ENCODE measurements around the gene RBMS1.
"Not testable (repeated sequence)": the region's sequence is repeated elsewhere in the genome, so short reads cannot be mapped to it uniquely, and the experiment has no call there.

Gene RBMS1

GRCh38 chr2:160376576-160376975 lies 117.0 kb downstream of the RBMS1 start:
- DNase-seq: no peak

GRCh38 chr2:160375802-160376469 lies 117.7 kb downstream of the RBMS1 start:
- no peak for DNase-seq

- DNase-seq: no peak
These were observed 118.6 kb downstream of the RBMS1 start for GRCh38 chr2:160375037-160375436.

GRCh38 chr2:160373666-160374065 lies 119.9 kb downstream of the RBMS1 start:
- DNase-seq: no peak

GRCh38 chr2:160373263-160373662 lies 120.3 kb downstream of the RBMS1 start:
- no peak for DNase-seq

GRCh38 chr2:160372585-160372984 lies 121.0 kb downstream of the RBMS1 start:
- DNase-seq: no peak

- DNase-seq: no peak
These were observed 121.6 kb downstream of the RBMS1 start for GRCh38 chr2:160372010-160372356.

- DNase-seq: no peak
These were observed 122.2 kb downstream of the RBMS1 start for GRCh38 chr2:160371251-160372009.

GRCh38 chr2:160368988-160369930 lies 124.3 kb downstream of the RBMS1 start:
- DNase-seq: no peak

GRCh38 chr2:160367887-160368286 lies 125.7 kb downstream of the RBMS1 start:
- DNase-seq: no peak

GRCh38 chr2:160367139-160367538 lies 126.5 kb downstream of the RBMS1 start:
- not testable (repeated sequence) for DNase-seq

- DNase-seq: no peak
These were observed 127.1 kb downstream of the RBMS1 start for GRCh38 chr2:160366474-160366873.

- no peak for DNase-seq
These were observed 127.8 kb downstream of the RBMS1 start for GRCh38 chr2:160365716-160366367.

- no peak for DNase-seq
These were observed 129.2 kb downstream of the RBMS1 start for GRCh38 chr2:160364364-160364763.

- no peak for DNase-seq
These were observed 129.6 kb downstream of the RBMS1 start for GRCh38 chr2:160363961-160364360.

GRCh38 chr2:160363055-160363454 lies 130.6 kb downstream of the RBMS1 start:
- DNase-seq: no peak

- DNase-seq: no peak
These were observed 131.1 kb downstream of the RBMS1 start for GRCh38 chr2:160362541-160362940.

GRCh38 chr2:160362018-160362417 lies 131.6 kb downstream of the RBMS1 start:
- DNase-seq: no peak

GRCh38 chr2:160360089-160360757 lies 133.4 kb downstream of the RBMS1 start:
- no peak for DNase-seq

GRCh38 chr2:160358046-160358445 lies 135.6 kb downstream of the RBMS1 start:
- DNase-seq: no peak

GRCh38 chr2:160356485-160356884 lies 137.1 kb downstream of the RBMS1 start:
- DNase-seq: no peak

GRCh38 chr2:160355080-160355479 lies 138.5 kb downstream of the RBMS1 start:
- DNase-seq: no peak
